GM10847 (cell line): ENCODE measurements around the gene GPX4.
A peak's percentile ranks its signal among the peaks of the same experiment; 100 is the strongest.

Source experiments
- POLR2A ChIP-seq: IDR thresholded peaks from 2 replicates; pipeline ENCODE4 v1.6.1; 2011; ENCODE audit not compliant: insufficient read length; ENCODE audit errors: extremely low read depth

GPX4 gene

GRCh38 chr19:1088416-1089010 lies 15.3 kb upstream of the GPX4 start:
- TF ChIP-seq POLR2A = no peak

GRCh38 chr19:1089126-1089771 lies 14.5 kb upstream of the GPX4 start:
- no peak for TF ChIP-seq POLR2A

- no peak for TF ChIP-seq POLR2A
Observed at GRCh38 chr19:1089891-1090290, 13.9 kb upstream of the GPX4 start.

GRCh38 chr19:1090731-1091543 lies 12.9 kb upstream of the GPX4 start:
- TF ChIP-seq POLR2A = no peak

- no peak for TF ChIP-seq POLR2A
Observed at GRCh38 chr19:1091544-1092175, 12.1 kb upstream of the GPX4 start.

- no peak for TF ChIP-seq POLR2A
Observed at GRCh38 chr19:1093330-1093729, 10.5 kb upstream of the GPX4 start.

GRCh38 chr19:1093811-1094553 lies 9.8 kb upstream of the GPX4 start:
- TF ChIP-seq POLR2A = no peak

GRCh38 chr19:1094655-1094977 lies 9.2 kb upstream of the GPX4 start:
- TF ChIP-seq POLR2A = no peak

GRCh38 chr19:1094978-1095701 lies 8.7 kb upstream of the GPX4 start, which contains the start of gene POLR2E:
Gene POLR2E, minus strand, starts transcription at chr19:1095375. Its CDS starts 60 bp downstream, at chr19:1095315.
- TF ChIP-seq POLR2A = peak; percentile 69

GRCh38 chr19:1097810-1098176 lies 6.0 kb upstream of the GPX4 start:
- no peak for TF ChIP-seq POLR2A

GRCh38 chr19:1098177-1099051 lies 5.4 kb upstream of the GPX4 start:
- no peak for TF ChIP-seq POLR2A

GRCh38 chr19:1101337-1101698 lies 2.5 kb upstream of the GPX4 start:
- no peak for TF ChIP-seq POLR2A

GRCh38 chr19:1102407-1103131 lies 1.2 kb upstream of the GPX4 start:
- no peak for TF ChIP-seq POLR2A
